Measurements from ENCODE around the gene TTLL7.
"Not testable (repeated sequence)": the region's sequence is repeated elsewhere in the genome, so short reads cannot be mapped to it uniquely, and the experiment has no call there.

TTLL7 gene

GRCh38 chr1:83922431-83922830, 76.5 kb downstream of the TTLL7 start:
- no peak for TF ChIP-seq CTCF (conservative IDR thresholded peaks at IDR 0.05; ENCODE audit: low read length)
- no peak overlapping the region for H3K4me3 ChIP-seq (ENCODE audit: low read length)
- DNase-seq (ENCODE audit: low read depth) = no peak

- DNase-seq (ENCODE audit: low read depth) = no peak
- H3K4me3 ChIP-seq (ENCODE audit: low read length) = no peak overlapping the region
- TF ChIP-seq CTCF (conservative IDR thresholded peaks at IDR 0.05; ENCODE audit: low read length) = no peak
Measured at GRCh38 chr1:83920320-83920719, 78.6 kb downstream of the TTLL7 start.

- no peak overlapping the region for H3K4me3 ChIP-seq (ENCODE audit: low read length)
- TF ChIP-seq CTCF (conservative IDR thresholded peaks at IDR 0.05; ENCODE audit: low read length) = no peak
- DNase-seq (ENCODE audit: low read depth) = no peak
Measured at GRCh38 chr1:83919872-83920271, 79.1 kb downstream of the TTLL7 start.

GRCh38 chr1:83918688-83919285, 80.1 kb downstream of the TTLL7 start:
- no peak for TF ChIP-seq CTCF (conservative IDR thresholded peaks at IDR 0.05; ENCODE audit: low read length)
- no peak for DNase-seq (ENCODE audit: low read depth)
- H3K4me3 ChIP-seq (ENCODE audit: low read length) = no peak overlapping the region

- DNase-seq (ENCODE audit: low read depth) = no peak
- no peak overlapping the region for H3K4me3 ChIP-seq (ENCODE audit: low read length)
- no peak for TF ChIP-seq CTCF (conservative IDR thresholded peaks at IDR 0.05; ENCODE audit: low read length)
Measured at GRCh38 chr1:83917959-83918358, 81.0 kb downstream of the TTLL7 start.

- H3K4me3 ChIP-seq (ENCODE audit: low read length); DNase-seq (ENCODE audit: low read depth): not testable (repeated sequence)
Measured at GRCh38 chr1:83916094-83916493, 82.8 kb downstream of the TTLL7 start.

- H3K4me3 ChIP-seq (ENCODE audit: low read length) = no peak overlapping the region
- TF ChIP-seq CTCF (conservative IDR thresholded peaks at IDR 0.05; ENCODE audit: low read length) = no peak
- DNase-seq (ENCODE audit: low read depth) = no peak
Measured at GRCh38 chr1:83912876-83913275, 86.1 kb downstream of the TTLL7 start.

GRCh38 chr1:83910461-83910860, 88.5 kb downstream of the TTLL7 start:
- no peak for TF ChIP-seq CTCF (conservative IDR thresholded peaks at IDR 0.05; ENCODE audit: low read length)
- H3K4me3 ChIP-seq (ENCODE audit: low read length) = no peak overlapping the region
- DNase-seq (ENCODE audit: low read depth) = no peak
